ENCODE data around the gene CACNA1A. TPM values are rescaled to one million over a fixed set of nuclear protein-coding genes. Genes with fewer than 3 reads are reported as not detected.
A peak's percentile ranks its signal among the peaks of the same experiment; 100 is the strongest.

Gene CACNA1A
- total and polyA plus RNA-seq, 8 donors = 2.4 to 42.6 (median 6.8) TPM

DNA sequence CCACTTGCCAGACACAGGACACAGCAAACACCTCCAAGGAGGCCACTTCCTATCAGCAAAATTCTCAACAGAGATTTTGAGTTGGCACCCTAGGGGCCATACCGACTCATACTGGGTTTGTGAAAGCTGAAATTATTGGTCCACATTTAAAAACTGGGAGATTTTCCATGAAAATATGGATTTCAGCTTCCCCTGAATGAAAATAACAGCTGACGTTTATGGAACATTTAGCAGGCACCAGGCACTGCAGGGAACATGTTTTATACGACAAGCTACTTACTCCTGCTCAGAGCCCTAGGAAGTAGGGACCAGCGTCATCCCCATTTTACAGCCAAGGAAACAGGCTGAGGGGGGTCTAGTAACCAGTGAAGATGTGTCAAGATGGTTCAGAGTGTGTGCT lies 186.8 kb downstream of the CACNA1A start:
- WGBS, 2 donors = 63 to 67% methylated on average over 4 of the region's 4 CpGs
- TF ChIP-seq, protein P1, sequence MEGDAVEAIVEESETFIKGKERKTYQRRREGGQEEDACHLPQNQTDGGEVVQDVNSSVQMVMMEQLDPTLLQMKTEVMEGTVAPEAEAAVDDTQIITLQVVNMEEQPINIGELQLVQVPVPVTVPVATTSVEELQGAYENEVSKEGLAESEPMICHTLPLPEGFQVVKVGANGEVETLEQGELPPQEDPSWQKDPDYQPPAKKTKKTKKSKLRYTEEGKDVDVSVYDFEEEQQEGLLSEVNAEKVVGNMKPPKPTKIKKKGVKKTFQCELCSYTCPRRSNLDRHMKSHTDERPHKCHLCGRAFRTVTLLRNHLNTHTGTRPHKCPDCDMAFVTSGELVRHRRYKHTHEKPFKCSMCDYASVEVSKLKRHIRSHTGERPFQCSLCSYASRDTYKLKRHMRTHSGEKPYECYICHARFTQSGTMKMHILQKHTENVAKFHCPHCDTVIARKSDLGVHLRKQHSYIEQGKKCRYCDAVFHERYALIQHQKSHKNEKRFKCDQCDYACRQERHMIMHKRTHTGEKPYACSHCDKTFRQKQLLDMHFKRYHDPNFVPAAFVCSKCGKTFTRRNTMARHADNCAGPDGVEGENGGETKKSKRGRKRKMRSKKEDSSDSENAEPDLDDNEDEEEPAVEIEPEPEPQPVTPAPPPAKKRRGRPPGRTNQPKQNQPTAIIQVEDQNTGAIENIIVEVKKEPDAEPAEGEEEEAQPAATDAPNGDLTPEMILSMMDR (IDR thresholded peaks at IDR 0.05) = no peak
- Histone ChIP-seq H3K4me3 (no peak overlapping the region), H3K27ac (no peak overlapping the region), H3K27me3 (no peaks in the 10 kb centered on the region), H3K36me3 (no peaks in the 10 kb centered on the region), H3K9me3 (no peaks in the 10 kb centered on the region), H3K4me1 (no peaks in the 10 kb centered on the region)
- DNase-seq (no peak), FAIRE-seq (no peak), ATAC-seq (no peak)
- intact Hi-C loops (cut with DNase I) = no loop called here

DNA sequence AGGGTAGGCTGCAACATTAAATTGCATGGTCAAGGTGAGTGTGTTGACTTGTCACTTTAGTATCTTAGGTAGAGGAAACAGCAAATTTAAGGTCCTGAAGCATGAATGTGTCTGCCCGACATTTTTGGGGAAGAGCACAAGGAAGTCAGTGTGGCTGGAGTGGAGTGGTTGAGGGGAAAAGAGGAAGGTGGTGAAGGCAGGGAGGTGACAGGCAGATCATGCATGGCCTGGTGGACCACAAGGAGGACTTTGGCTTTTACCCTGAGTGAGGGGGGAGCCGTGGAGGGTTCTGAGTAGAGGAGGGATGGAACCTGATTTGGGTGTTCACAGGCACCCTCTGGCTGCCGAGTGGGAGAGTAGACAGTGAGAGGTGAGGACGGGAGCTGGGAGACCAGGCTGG lies 188.1 kb downstream of the CACNA1A start:
- TF ChIP-seq, protein P1 (IDR thresholded peaks at IDR 0.05) = no peak
- no peaks in the 10 kb centered on the region for H3K9me3 ChIP-seq
- no peak for DNase-seq
- no peak for ATAC-seq
- H3K27ac ChIP-seq = no peak overlapping the region
- no peak for FAIRE-seq
- H3K36me3 ChIP-seq = no peaks in the 10 kb centered on the region
- no peak overlapping the region for H3K4me3 ChIP-seq
- intact Hi-C loops (cut with DNase I) = no loop called here
- 49 to 53% methylated on average over 4 of the region's 4 CpGs for WGBS, 2 donors
- no peaks in the 10 kb centered on the region for H3K27me3 ChIP-seq
- no peaks in the 10 kb centered on the region for H3K4me1 ChIP-seq

DNA sequence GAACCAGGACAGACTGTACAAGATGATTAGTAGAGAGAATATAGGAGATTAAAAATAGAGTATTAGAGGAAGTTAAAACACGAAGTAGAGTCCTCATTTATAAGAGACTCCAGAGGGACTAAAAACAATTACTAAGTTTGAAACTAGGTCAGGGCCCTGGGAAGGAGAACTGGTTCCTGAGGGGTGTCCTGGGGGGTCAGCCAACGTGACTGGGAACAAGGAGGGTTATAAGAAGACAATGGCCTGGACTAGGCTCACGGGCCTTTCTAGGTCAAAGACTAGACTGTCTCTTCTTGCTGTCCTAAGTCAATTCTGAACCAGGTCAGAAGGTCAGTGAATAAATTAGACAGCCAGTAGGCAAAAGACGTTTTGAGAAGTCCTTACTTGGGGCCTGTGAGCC lies 190.8 kb downstream of the CACNA1A start:
- Histone ChIP-seq H3K27me3 (no peaks in the 10 kb centered on the region), H3K4me3 (no peak overlapping the region), H3K36me3 (no peaks in the 10 kb centered on the region), H3K9me3 (no peaks in the 10 kb centered on the region), H3K4me1 (no peaks in the 10 kb centered on the region), H3K27ac (no peak overlapping the region)
- TF ChIP-seq, protein P1 (IDR thresholded peaks at IDR 0.05) = no peak
- intact Hi-C loops (cut with DNase I) = no loop called here
- FAIRE-seq = no peak
- no peak for DNase-seq
- peak in 1 of 4 donors; percentile 45 for ATAC-seq
- WGBS, 2 donors = 34 to 52% methylated on average over 4 of the region's 4 CpGs

DNA sequence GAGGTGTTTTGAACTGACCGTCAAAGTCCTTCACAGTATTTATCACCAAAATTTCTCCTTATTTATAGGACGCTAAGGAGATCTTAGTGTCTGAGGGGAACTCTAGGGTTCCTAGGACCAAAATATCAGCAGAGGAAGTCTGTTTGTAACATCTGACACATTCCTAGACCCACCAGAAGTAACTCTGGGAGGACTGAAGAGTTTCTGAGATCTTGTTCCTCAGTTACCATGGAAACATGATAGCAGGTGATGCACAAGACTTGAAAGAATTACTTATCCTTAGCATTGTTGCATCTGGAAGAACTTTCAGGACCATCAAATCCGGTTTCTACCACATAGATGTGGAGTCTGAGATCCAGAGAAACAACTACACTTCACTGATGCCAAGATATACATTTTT lies 191.5 kb downstream of the CACNA1A start:
- no peaks in the 10 kb centered on the region for H3K4me1 ChIP-seq
- H3K36me3 ChIP-seq = no peaks in the 10 kb centered on the region
- DNase-seq (no peak), FAIRE-seq (no peak), ATAC-seq (no peak)
- no peaks in the 10 kb centered on the region for H3K9me3 ChIP-seq
- no peaks in the 10 kb centered on the region for H3K27me3 ChIP-seq
- TF ChIP-seq, protein P1 (IDR thresholded peaks at IDR 0.05) = no peak
- intact Hi-C loops (cut with DNase I) = no loop called here
- 37 to 58% methylated on average over 3 of the region's 3 CpGs for WGBS, 2 donors
- H3K4me3 ChIP-seq = no peak overlapping the region
- H3K27ac ChIP-seq = no peak overlapping the region

DNA sequence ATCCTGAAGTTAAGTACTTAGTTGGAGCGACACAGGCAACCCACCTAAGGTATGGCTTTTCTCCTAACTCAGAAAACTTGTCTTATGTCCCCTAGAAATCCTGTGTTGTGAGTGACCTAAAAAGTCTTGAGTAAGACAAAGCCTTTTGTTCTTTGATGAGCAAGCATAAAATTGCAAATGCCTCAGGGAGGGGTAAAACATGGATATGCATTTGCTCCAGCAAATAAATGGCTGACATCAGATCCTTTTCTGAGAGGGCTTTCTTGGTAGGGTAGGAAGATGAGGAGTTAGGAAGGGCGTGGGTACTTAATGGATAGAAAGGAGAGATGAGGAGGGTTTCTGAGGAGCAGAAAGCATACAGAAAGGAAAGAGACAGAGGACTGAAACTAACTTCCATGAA lies 192.4 kb downstream of the CACNA1A start:
- Histone ChIP-seq H3K9me3 (no peaks in the 10 kb centered on the region), H3K27me3 (no peaks in the 10 kb centered on the region), H3K27ac (no peak overlapping the region), H3K4me3 (no peak overlapping the region), H3K4me1 (no peaks in the 10 kb centered on the region), H3K36me3 (no peaks in the 10 kb centered on the region)
- TF ChIP-seq, protein P1 (IDR thresholded peaks at IDR 0.05) = no peak
- FAIRE-seq = no peak
- intact Hi-C loops (cut with DNase I) = no loop called here
- DNase-seq = no peak
- ATAC-seq = no peak
- WGBS, 2 donors = 60 to 63% methylated on average over 2 of the region's 2 CpGs

Measured in pancreas (tissue), 10 donors.